ENCODE measurements around the gene FLT3.

DNA sequence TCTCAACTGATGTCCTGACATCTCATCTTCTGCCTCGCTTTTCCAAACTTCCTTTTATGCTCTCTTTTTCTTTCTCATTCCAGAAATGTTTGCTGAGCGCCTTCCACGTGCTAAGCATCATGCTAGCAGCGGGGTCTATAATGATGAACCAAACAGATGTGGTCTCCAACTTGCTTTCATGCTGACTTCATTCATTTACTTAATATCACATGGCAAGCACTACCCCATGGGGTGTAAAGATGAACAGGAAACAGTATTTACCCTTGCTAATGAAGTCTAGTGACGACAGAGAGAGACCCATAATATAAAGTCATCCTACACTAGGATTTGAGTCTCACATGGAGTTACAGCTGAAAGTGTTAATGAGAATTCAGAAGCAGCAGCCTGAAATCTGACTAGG, 90.3 kb downstream of the FLT3 start:
- TF ChIP-seq CTCF (IDR thresholded peaks at IDR 0.05; ENCODE audit: insufficient read depth, low read length, poor library complexity, severe bottlenecking) (no peak), EZH2phosphoT487 (conservative IDR thresholded peaks at IDR 0.05; ENCODE audit: low read length) (no peak)
